ENCODE data around the gene CDH24. TPM values are rescaled to one million over a fixed set of nuclear protein-coding genes. Genes with fewer than 3 reads are reported as not detected.

CDH24 gene
- total and polyA plus RNA-seq, 9 of the 15 experiments (the other 6 are each of a cell fraction or from before 2014, with no cell fraction given) = 0.04 to 16.2 (median 4.9) TPM

- TF ChIP-seq FOXJ3 (CRISPR knock-in tag; IDR thresholded peaks at IDR 0.05) (no peak), ZNF124 (CRISPR knock-in tag; IDR thresholded peaks at IDR 0.05) (no peak), TRIM25 (IDR thresholded peaks at IDR 0.05; ENCODE audit: borderline replicate concordance) (peak; percentile 98), THAP12 (CRISPR knock-in tag; IDR thresholded peaks at IDR 0.05) (no peak), ARID4B (CRISPR knock-in tag; IDR thresholded peaks at IDR 0.05) (0 out of 2 replicates have a peak, but pooled peaks have one; percentile 3), RBM14 (IDR thresholded peaks at IDR 0.05; ENCODE audit: borderline replicate concordance, insufficient read depth, low read depth, low read length) (no peak), ZNF347 (CRISPR knock-in tag; IDR thresholded peaks at IDR 0.05; ENCODE audit: low read depth) (no peak), FOXJ2 (tag; IDR thresholded peaks at IDR 0.05) (no peak), THRA (IDR thresholded peaks at IDR 0.05) (no peak), ZNF212 (CRISPR knock-in tag; IDR thresholded peaks at IDR 0.05) (no peak), NFRKB (IDR thresholded peaks at IDR 0.05; ENCODE audit: low read depth) (no peak), BCOR (IDR thresholded peaks at IDR 0.05) (peak; percentile 43), YY1 (IDR thresholded peaks at IDR 0.05; ENCODE audit: borderline replicate concordance in 1 of 3, control insufficient read depth in 1 of 3, extremely low read depth in 1 of 3, insufficient read depth in 3 of 3, insufficient read length in 1 of 3, insufficient replicate concordance in 2 of 3, low read depth in 1 of 3, low read length in 2 of 3) (peak in 1 of 3 experiments; percentile 21), MED1 (CRISPR knock-in tag; IDR thresholded peaks at IDR 0.05; ENCODE audit: borderline replicate concordance) (no peak), RBM34 (IDR thresholded peaks at IDR 0.05; ENCODE audit: borderline replicate concordance, insufficient read depth, low read length) (no peak), SPI1 (IDR thresholded peaks at IDR 0.05; ENCODE audit: borderline replicate concordance, low read depth, low read length) (no peak)
Measured at GRCh38 chr14:23056956-23057756, at the start of gene CDH24 (continued).
